Measurements from ENCODE around the gene TUBB. TPM values are rescaled to one million over a fixed set of nuclear protein-coding genes. Genes with fewer than 3 reads are reported as not detected.

Gene TUBB
- total RNA-seq, 2 experiments from 2014 or later, result 1,244 to 1,346 TPM

GRCh38 chr6:30760549-30760948 is 40.4 kb downstream of the TUBB start:
- Histone ChIP-seq H3K27ac (ENCODE audit: low read depth, low read length, poor library complexity, severe bottlenecking) (no peak overlapping the region), H2AFZ (ENCODE audit: low read length) (no peak overlapping the region), H3K9me2 (ENCODE audit: insufficient read depth, low read length) (no peaks in the 10 kb centered on the region), H3K4me1 (ENCODE audit: insufficient read depth, low read length, poor library complexity, severe bottlenecking) (peaks cover 8% of the 10 kb centered on the region), H3K79me2 (ENCODE audit: insufficient read depth, low read depth, low read length) (no peaks in the 10 kb centered on the region), H3K36me3 (ENCODE audit: insufficient read depth, low read length) (no peaks in the 10 kb centered on the region), H3K4me3 (ENCODE audit: low read depth, low read length, poor library complexity, severe bottlenecking) (no peak overlapping the region), H3K9me3 (ENCODE audit: low read length) (no peaks in the 10 kb centered on the region), H4K20me1 (ENCODE audit: insufficient read depth, low read length) (no peaks in the 10 kb centered on the region), H3K4me2 (ENCODE audit: low read length) (no peak overlapping the region)
- intact Hi-C loops (cut with micrococcal nuclease; ENCODE audit: unreplicated experiment), result no loop called here
- TF ChIP-seq EZH2phosphoT487 (IDR thresholded peaks at IDR 0.05; ENCODE audit: borderline replicate concordance, low read depth, low read length) (no peak), CTCF (conservative IDR thresholded peaks at IDR 0.05; ENCODE audit: low read length) (no peak)
- BruUV-seq (replicated peaks), result no TSS peak
- CTCF ChIA-PET (ENCODE audit: unreplicated experiment), result no interaction called here
- no peak for DNase-seq (ENCODE audit: low spot score)
- POLR2A ChIA-PET, result no interaction called here

GRCh38 chr6:30761791-30762429 is 41.8 kb downstream of the TUBB start:
- Histone ChIP-seq H3K4me2 (ENCODE audit: low read length) (no peak overlapping the region), H2AFZ (ENCODE audit: low read length) (no peak overlapping the region), H3K9me3 (ENCODE audit: low read length) (no peaks in the 10 kb centered on the region), H3K9me2 (ENCODE audit: insufficient read depth, low read length) (no peaks in the 10 kb centered on the region), H3K79me2 (ENCODE audit: insufficient read depth, low read depth, low read length) (no peaks in the 10 kb centered on the region), H3K36me3 (ENCODE audit: insufficient read depth, low read length) (no peaks in the 10 kb centered on the region), H3K27ac (ENCODE audit: low read depth, low read length, poor library complexity, severe bottlenecking) (no peak overlapping the region), H3K4me3 (ENCODE audit: low read depth, low read length, poor library complexity, severe bottlenecking) (no peak overlapping the region), H3K4me1 (ENCODE audit: insufficient read depth, low read length, poor library complexity, severe bottlenecking) (peaks cover 8% of the 10 kb centered on the region), H4K20me1 (ENCODE audit: insufficient read depth, low read length) (no peaks in the 10 kb centered on the region)
- CTCF ChIA-PET (ENCODE audit: unreplicated experiment), result no interaction called here
- BruUV-seq (replicated peaks), result no TSS peak
- no peak for TF ChIP-seq CTCF (conservative IDR thresholded peaks at IDR 0.05; ENCODE audit: low read length)
- no peak for TF ChIP-seq EZH2phosphoT487 (IDR thresholded peaks at IDR 0.05; ENCODE audit: borderline replicate concordance, low read depth, low read length)
- POLR2A ChIA-PET, result interaction anchor here (0.7 kb wide), 1 partner anchor 147 kb away, joined by 4 read pairs; no protein-coding TSS in a partner anchor
- intact Hi-C loops (cut with micrococcal nuclease; ENCODE audit: unreplicated experiment), result no loop called here
- no peak for DNase-seq (ENCODE audit: low spot score)

GRCh38 chr6:30763155-30763617 is 43.0 kb downstream of the TUBB start:
- Histone ChIP-seq H3K27ac (ENCODE audit: low read depth, low read length, poor library complexity, severe bottlenecking) (no peak overlapping the region), H4K20me1 (ENCODE audit: insufficient read depth, low read length) (no peaks in the 10 kb centered on the region), H2AFZ (ENCODE audit: low read length) (no peak overlapping the region), H3K4me3 (ENCODE audit: low read depth, low read length, poor library complexity, severe bottlenecking) (no peak overlapping the region), H3K4me2 (ENCODE audit: low read length) (no peak overlapping the region), H3K79me2 (ENCODE audit: insufficient read depth, low read depth, low read length) (no peaks in the 10 kb centered on the region), H3K9me2 (ENCODE audit: insufficient read depth, low read length) (no peaks in the 10 kb centered on the region), H3K9me3 (ENCODE audit: low read length) (no peaks in the 10 kb centered on the region), H3K36me3 (ENCODE audit: insufficient read depth, low read length) (no peaks in the 10 kb centered on the region), H3K4me1 (ENCODE audit: insufficient read depth, low read length, poor library complexity, severe bottlenecking) (peaks cover 16% of the 10 kb centered on the region)
- no peak for TF ChIP-seq CTCF (conservative IDR thresholded peaks at IDR 0.05; ENCODE audit: low read length)
- TF ChIP-seq EZH2phosphoT487 (IDR thresholded peaks at IDR 0.05; ENCODE audit: borderline replicate concordance, low read depth, low read length), result no peak
- no peak for DNase-seq (ENCODE audit: low spot score)
- ChIA-PET POLR2A (interaction anchor here (0.6 kb wide), 3 partner anchors 24 to 1548 kb away, joined by 3 to 4 read pairs (median 3); no protein-coding TSS in a partner anchor), CTCF (ENCODE audit: unreplicated experiment) (no interaction called here)
- BruUV-seq (replicated peaks), result no TSS peak
- intact Hi-C loops (cut with micrococcal nuclease; ENCODE audit: unreplicated experiment), result no loop called here

Measured in OCI-LY7 (cell line).